ENCODE measurements around the gene NKAIN1.
"Not testable (repeated sequence)": the region's sequence is repeated elsewhere in the genome, so short reads cannot be mapped to it uniquely, and the experiment has no call there.

DNA sequence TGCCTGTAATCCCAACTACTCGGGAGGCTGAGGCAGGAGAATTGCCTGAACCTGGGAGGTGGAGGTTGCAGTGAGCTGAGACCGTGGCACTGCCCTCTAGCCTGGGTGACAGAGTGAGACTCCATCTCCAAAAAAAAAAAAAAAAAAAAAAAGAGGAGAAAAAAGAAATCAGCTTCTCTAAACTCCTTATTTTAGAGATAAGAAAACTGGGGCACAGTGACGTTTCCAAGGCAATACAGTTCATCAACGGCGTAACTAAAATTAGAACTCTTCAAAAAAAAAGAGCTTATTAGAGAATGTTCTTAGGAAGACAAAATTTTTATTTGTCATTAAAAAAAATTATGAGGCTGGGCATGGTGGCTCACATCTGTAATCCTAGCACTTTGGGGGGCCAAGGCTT is 22.7 kb upstream of the NKAIN1 start:
- TF ChIP-seq, protein P1, sequence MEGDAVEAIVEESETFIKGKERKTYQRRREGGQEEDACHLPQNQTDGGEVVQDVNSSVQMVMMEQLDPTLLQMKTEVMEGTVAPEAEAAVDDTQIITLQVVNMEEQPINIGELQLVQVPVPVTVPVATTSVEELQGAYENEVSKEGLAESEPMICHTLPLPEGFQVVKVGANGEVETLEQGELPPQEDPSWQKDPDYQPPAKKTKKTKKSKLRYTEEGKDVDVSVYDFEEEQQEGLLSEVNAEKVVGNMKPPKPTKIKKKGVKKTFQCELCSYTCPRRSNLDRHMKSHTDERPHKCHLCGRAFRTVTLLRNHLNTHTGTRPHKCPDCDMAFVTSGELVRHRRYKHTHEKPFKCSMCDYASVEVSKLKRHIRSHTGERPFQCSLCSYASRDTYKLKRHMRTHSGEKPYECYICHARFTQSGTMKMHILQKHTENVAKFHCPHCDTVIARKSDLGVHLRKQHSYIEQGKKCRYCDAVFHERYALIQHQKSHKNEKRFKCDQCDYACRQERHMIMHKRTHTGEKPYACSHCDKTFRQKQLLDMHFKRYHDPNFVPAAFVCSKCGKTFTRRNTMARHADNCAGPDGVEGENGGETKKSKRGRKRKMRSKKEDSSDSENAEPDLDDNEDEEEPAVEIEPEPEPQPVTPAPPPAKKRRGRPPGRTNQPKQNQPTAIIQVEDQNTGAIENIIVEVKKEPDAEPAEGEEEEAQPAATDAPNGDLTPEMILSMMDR (conservative IDR thresholded peaks at IDR 0.05; ENCODE audit: low read depth, low read length) = not testable (repeated sequence)
- not testable (repeated sequence) for TF ChIP-seq EZH2 (IDR thresholded peaks at IDR 0.05; ENCODE audit: borderline replicate concordance, low read depth, low read length, poor library complexity, severe bottlenecking)

Measured in A673 (cell line).